GM19238 (cell line): ENCODE data around the gene TRMT6.

Experiments used
- DNase-seq: peaks from one replicate; pipeline ENCODE4 v3.0.0; 2011; ENCODE audit warnings: low spot score; ENCODE audit not compliant: insufficient read length

The TRMT6 gene

GRCh38 chr20:5967469-5967868 is 17.1 kb upstream of the TRMT6 start:
- DNase-seq = no peak

GRCh38 chr20:5949943-5950270 is 426 bp downstream of the TRMT6 start:
- DNase-seq = no peak

DNA sequence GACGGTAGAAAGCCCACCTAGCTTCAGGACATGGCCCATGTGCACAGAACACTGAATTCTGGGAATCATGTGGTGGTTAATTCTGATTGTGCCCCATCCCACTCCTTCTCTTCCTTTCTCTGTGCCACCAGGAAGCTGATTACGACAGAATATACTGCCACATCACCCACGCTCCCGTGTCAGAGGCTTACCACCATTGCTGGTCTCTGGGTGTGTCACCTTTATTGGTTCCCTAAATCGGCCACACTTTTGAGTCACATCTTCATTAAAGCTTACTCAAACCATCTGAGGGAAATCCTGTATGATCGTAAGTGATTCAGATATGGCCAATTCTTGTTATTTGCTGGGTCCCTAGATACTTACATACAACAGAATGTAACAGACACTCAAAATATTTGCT is 3.1 kb downstream of the TRMT6 start:
- no peak for DNase-seq

DNA sequence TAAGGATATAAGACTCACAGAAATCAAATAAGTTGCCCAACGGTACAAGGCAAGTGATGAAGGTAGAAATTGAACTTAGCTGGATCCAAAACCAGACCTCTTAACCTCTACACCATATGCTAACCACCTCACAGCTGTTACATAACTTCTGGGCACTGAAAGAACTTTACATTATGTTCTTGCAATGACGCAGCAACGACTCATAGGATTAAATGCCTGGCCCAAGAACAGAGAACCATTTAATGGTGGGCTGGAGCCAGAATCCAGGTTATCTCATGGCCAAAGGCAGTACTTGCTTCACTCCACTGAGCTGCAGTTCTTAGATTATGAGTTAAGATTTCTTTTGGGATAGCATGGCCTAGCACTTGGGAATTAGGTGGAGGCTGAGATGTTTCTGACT is 4.4 kb downstream of the TRMT6 start:
- DNase-seq = no peak

DNA sequence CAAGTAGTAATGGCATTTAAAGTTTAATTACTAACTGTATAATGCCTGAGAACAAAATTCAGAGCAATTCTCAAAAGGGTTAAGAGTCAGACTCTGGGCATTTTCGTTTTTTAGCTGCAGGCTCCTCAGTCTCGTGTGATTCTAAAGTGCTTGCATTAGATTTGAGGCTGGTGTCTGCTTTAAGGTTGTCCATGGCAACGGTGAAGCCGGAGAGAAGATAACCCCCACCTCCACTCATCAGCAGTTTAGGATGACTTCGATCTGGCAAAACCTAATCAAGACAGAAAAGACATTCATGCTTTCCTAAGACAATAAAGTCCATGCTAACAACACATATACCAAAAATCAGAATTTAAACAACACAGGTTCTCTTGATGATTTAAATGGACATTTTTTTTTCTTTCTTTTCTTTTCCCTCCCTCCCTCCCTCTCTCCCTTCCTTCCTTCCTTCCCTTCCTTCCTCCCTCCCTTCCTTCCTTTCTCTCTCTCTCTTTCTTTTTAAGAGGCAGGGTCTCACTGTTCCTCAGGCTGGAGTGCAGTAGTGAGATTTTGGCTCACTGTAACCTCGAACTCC is 11.8 kb downstream of the TRMT6 start:
- no peak for DNase-seq

DNA sequence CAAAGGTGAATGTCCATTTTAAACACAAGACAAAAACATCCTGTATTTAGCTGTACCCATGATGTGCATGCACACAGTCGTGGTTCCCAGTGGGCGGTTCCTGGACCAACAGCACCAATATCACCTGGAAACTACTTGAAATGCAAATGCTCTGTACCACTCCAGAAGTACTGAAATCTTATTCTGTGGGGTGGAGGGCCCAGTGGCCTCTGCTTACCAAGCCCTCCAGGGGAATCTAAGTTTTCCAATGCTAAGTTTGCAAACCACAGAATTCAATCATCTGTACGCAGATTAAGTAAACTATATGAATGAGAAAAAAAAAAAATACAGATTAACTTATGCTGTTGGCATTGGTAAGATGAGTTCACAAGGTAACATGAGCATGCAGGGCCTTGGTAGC is 14.1 kb downstream of the TRMT6 start:
- no peak for DNase-seq

DNA sequence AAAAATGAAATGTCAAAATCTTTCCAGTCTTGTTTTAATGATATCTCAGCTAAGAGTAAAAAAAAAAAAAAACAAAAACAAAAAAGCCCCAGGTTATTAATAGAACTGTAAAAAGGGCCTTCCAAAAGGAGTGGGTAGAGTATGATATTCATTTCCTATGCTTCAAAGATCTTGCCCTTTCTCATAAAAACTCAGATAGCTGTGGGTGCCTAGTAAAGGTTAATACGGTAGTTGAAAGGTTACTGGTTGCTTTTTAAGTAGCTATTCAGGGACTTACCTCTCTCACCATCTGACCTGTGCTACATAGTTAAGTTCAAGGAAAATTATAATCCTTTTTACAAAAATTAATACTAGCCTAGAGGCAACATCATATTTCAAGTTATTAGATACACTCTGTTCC is 14.9 kb downstream of the TRMT6 start:
- DNase-seq = no peak

GRCh38 chr20:5933802-5934436 is 16.4 kb downstream of the TRMT6 start:
- DNase-seq = peak; percentile 5

- DNase-seq = no peak
Observed at GRCh38 chr20:5932796-5933195, 17.5 kb downstream of the TRMT6 start.

DNA sequence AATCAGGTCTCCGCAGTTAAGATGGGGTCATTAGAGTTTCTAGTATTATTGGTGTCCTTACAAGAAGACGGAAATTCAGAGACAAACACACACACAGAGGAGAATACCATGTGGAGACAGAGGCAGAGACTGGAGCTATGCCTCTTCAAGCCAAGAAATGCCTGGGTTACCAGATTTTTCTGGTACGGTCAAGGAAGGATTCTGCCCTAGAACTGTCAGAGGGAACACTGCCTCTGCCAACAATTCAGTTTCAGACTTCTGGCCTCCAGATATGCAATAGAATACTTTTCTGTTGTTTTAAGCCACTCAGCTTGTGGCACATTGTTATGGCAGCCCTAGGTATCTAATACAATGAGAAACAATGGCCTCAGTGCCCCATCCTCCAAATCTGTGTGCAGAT is 18.9 kb downstream of the TRMT6 start:
- no peak for DNase-seq

GRCh38 chr20:5928836-5929715 is 21.3 kb downstream of the TRMT6 start:
- DNase-seq = no peak

GRCh38 chr20:5927749-5928462 is 22.4 kb downstream of the TRMT6 start:
- no peak for DNase-seq

GRCh38 chr20:5925551-5925950 is 24.8 kb downstream of the TRMT6 start:
- DNase-seq = no peak

DNA sequence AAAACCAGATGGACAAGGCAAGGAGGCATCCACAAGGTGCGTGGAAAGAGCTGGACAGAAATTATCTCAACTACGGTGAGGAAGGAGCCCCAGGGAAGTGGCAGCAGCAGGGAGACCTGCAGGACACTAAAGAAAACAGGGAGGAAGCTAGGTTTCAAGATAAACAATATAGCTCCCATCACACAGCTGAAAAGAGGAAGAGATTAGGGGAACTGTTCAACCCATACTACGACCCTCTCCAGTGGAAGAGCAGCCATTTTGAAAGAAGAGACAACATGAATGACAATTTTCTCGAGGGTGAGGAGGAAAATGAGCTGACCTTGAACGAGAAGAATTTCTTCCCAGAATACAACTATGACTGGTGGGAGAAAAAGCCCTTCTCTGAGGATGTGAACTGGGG is 26.8 kb downstream of the TRMT6 start:
- DNase-seq = no peak

DNA sequence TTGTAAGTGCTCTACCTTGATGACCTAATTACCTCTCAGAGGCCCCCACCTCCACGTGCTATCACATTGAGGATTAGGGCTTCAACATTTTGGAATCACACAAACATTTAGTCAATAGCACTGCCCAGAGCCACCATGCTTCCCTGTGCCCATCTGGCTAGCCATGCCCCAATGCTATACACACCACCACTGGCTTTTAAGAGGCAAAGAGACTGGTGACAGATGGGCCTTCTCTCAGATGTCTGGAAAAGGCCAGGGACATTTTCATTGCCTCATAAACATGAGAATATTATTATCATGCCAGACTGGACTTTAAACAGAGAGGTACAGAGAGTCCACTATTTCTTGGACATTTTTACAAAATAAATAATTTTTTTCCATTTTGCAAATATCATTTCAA is 29.8 kb downstream of the TRMT6 start:
- DNase-seq = no peak

GRCh38 chr20:5919626-5920544 is 30.4 kb downstream of the TRMT6 start:
- DNase-seq = no peak

DNA sequence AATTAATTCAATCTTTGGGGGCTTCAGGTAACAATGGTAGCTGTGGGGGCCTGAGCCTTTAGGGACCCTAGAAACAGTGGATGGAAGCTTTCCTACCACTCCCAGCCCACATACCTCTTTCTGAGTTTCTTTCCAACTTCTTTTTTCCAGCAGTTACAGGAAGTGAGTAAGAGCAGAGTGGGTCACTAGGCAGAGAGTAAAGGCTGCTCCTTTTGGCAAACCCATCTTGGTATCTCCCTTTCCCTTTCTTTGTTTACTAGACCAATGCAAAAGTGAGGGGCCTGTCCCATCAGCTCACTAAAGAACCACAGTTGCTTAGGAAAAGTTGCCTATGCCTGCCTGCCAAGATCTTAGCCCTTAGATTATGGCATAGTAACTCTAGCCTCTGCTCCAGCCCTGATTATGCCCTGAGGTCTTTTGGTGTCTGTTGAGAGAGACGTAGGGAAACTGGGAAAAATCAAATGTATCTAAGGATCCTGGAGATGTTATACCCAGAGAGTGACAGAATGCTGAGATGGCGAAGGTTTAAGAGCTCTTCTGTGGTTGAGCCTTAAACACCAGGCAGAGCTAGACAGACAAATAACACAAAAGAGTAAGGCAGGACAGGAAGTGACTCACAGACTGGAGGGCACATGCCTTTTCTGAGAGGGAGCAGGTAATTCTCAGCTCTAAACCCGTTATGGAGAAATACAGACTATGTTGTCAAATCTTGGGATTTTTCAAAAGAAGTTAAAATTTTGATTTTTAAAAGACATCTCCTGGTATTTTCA is 31.3 kb downstream of the TRMT6 start:
- DNase-seq = no peak

GRCh38 chr20:5914859-5915258 is 35.5 kb downstream of the TRMT6 start:
- DNase-seq = no peak

GRCh38 chr20:5913166-5913565 is 37.2 kb downstream of the TRMT6 start:
- no peak for DNase-seq

GRCh38 chr20:5910186-5910585 is 40.1 kb downstream of the TRMT6 start:
- no peak for DNase-seq
